HFF-Myc (cell line): Measurements from ENCODE around the gene TCFL5.
A peak's percentile ranks its signal among the peaks of the same experiment; 100 is the strongest.

Source experiments
- DNase-seq: peaks from one replicate; pipeline ENCODE4 v3.0.0-alpha.2; 2011; ENCODE audit warnings: low read depth; ENCODE audit errors: extremely low read depth
- H3K4me3 ChIP-seq: replicated peaks from 2 replicates; pipeline ENCODE4 v1.5.1; 2011; ENCODE audit warnings: low read depth, mild to moderate bottlenecking, control low read depth, low read length
- TF ChIP-seq, protein P1 (sequence below): IDR thresholded peaks from 2 replicates; pipeline ENCODE4 v1.5.1; 2012; ENCODE audit warnings: mild to moderate bottlenecking, low read depth, low read length, control low read depth; ENCODE audit errors: missing control alignments

Gene TCFL5

DNA sequence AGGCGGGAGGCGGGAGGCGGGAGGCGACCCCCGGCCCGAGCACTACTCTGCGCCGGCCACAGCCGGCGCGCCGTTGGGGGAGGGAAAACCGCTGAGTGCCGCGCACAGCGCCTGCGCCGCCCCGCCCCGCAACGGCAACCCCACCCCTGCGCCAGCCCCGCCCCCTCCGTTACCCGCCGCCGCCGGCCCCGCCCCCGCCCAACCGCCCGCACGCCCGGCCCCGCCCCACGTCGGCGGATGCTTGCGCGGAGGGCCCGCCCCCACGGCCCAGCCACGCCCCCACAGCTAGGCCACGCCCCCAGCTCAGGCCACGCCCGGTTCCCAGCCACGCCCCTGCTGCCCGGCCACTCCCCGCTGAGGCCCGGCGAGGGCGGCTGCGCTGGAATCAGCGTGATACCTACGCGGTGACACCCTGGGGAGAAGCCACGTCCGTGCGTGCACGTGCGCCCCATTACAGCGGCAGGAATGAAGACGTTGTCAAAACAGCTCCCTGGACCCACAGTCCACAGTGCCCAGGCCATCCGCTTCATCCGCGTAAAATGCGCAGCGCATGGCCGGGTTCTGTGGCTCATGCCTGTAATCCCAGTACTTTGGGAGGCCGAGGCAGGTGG is at the start of gene TCFL5:
TCFL5 (minus strand) TSS at position 97 of the 611 bp plus-strand sequence. CDS start 152 bp downstream, outside the sequence.
- peak; percentile 59 for DNase-seq
- H3K4me3 ChIP-seq, result peak within 1 kb of the TSS; percentile 67
- TF ChIP-seq, protein P1, sequence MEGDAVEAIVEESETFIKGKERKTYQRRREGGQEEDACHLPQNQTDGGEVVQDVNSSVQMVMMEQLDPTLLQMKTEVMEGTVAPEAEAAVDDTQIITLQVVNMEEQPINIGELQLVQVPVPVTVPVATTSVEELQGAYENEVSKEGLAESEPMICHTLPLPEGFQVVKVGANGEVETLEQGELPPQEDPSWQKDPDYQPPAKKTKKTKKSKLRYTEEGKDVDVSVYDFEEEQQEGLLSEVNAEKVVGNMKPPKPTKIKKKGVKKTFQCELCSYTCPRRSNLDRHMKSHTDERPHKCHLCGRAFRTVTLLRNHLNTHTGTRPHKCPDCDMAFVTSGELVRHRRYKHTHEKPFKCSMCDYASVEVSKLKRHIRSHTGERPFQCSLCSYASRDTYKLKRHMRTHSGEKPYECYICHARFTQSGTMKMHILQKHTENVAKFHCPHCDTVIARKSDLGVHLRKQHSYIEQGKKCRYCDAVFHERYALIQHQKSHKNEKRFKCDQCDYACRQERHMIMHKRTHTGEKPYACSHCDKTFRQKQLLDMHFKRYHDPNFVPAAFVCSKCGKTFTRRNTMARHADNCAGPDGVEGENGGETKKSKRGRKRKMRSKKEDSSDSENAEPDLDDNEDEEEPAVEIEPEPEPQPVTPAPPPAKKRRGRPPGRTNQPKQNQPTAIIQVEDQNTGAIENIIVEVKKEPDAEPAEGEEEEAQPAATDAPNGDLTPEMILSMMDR, result no peak

DNA sequence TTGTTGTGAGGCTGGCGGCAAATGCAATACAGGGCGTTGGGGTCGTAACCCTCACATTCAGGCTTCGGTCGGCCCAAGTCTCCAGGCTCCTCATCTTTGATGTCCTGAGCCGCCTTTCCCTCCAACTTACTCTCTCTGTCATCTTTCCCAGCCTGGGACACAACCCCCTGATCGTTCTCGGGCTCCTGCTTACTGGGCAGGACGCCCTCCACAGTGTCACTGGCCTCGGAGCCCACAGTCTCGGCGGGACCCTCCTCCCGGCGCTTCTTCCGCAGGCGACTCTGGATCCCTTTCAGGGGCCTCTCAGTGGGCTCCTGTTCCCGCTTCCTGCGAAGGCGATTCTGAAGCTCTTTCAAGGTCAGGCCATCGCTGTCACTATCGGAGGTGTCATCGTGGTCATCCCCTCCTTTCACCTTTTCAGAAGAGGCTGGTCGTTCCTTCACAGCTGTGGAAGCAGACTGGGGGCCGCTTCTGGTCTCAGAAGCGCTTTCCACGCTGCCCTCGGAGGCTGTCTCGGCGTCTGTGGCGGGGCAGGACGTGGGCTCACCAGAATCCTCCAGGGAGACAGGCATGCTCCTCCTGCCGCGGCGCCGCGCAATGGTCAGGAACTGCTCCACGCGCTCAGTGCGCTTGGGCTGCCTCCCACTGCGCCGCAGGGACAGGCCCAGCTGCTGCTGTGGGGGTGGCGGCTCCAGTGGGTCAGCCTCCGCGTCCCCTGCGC is 49.3 kb upstream of the TCFL5 start:
- TF ChIP-seq, protein P1, result no peak
- no peak overlapping the region for H3K4me3 ChIP-seq

DNA sequence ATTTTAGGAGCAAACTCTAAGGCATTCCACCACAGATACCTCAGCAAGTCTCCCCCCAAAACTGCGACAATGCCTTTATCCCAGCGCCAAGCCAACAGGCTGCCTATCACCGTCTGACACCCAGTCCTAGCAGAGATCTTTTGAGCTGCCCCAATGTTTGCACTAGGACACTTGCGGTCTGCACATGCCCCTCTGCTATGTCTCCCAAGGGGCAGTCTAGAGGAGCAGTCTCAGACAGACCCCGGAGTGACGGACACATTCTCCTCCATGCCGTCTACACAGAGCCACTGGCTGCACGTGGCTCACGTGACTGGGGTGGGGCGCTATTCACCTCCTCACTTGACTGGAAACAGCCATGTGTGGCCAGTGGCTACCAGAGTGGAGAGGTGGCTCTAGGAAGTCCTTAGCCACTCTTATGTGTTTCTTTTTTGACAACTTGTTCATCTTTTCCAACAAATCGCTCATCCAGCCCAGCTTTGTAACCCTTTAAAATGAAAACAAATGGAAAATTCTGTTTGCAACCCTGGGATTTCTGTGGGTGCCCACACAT is 48.7 kb upstream of the TCFL5 start:
- no peak for DNase-seq
- TF ChIP-seq, protein P1, result no peak
- H3K4me3 ChIP-seq, result no peak overlapping the region

More for the DNA sequence above, 49.3 kb upstream of the TCFL5 start:
- no peak for DNase-seq

DNA sequence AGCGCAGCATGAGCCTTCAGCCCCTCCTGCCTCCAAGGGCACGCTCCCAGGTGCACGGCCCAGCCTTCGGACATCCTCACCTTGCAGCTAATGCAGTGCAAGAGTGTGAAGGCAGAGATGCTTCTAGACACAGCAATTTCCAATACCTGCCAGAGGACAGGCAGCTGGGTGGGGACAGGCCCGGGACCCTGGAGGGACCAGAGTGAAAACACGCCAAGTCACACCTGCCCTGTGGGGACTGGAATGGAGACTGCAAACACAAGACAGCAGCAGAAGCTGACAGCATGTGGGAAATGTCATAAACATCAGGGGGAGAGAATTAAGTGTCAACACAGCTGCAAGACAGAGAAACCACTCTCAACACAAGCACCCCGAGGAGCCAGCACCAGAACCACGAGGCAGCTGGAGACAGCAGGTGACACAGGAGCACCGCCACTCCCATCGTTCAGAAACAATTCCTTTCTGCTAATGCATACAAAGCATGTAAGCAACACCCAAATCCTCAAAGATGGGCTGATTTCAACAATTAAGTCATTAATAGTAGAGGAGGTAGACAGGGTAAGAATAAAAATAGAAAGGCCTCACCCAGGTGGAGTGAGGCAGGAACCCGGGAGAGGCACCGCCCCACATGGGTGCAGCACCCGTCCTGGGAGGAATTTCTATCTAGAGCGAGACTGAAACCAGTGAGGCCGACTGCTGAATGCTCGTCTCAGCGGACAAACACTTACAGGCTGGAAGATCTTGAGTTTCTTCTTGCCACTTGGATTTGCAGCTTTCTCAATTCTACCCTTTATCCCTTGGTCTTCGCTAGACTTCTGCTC is 47.6 kb upstream of the TCFL5 start:
- TF ChIP-seq, protein P1, result no peak
- no peak overlapping the region for H3K4me3 ChIP-seq
- DNase-seq, result no peak

DNA sequence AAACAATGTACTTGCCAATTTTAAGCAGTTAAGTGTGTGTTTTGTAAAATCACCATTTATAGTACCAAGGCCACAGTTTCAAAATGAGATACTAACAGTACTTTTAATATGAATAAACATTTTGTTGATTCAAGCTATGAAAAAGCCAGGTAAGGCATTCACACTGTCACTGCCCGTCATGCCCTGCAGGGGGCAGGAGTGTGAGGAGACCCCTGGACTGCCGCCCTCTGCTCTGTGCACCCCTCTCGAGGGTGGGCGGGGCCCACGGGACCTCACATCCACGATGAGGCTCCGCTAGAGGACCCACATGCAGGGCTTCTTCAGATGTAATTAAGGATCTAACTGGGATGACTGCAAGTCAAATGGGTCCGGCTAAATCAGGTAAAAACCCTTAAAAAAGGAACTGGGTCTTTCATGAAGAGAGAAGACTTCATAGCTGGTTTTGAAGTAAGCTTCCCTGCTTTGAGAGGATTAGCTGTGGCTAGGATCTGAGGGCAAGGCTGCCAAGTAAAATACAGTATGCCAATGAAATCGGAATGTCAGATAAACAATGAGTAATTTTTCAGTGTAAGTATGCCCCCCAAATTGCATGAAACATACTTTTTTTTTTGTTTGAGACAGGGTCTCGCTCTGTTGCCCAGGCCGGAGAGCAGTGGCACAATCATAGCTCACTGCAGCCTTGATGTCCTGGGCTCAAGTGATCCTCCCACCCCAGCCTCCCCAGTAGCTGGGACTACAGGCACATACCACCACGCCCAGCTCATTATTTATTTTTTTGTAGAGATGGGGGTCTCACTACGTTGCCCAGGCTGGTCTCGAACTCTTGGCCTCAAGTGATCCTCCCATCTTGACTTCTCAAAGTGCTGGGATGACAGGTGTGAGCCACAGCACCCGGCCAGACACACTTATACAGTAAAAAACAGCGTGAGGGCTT is 46.0 kb upstream of the TCFL5 start:
- TF ChIP-seq, protein P1, result peak; percentile 46
- no peak for DNase-seq
- H3K4me3 ChIP-seq, result no peak overlapping the region
